Cortex of kidney (tissue), 1 donor: ENCODE results near the gene NHERF2.
"Not testable (repeated sequence)": the region's sequence is repeated elsewhere in the genome, so short reads cannot be mapped to it uniquely, and the experiment has no call there.

Source experiments
- DNase-seq: peaks from one replicate; lab custom pipeline; 2025; lab: John Stamatoyannopoulos, UW

The NHERF2 gene

DNA sequence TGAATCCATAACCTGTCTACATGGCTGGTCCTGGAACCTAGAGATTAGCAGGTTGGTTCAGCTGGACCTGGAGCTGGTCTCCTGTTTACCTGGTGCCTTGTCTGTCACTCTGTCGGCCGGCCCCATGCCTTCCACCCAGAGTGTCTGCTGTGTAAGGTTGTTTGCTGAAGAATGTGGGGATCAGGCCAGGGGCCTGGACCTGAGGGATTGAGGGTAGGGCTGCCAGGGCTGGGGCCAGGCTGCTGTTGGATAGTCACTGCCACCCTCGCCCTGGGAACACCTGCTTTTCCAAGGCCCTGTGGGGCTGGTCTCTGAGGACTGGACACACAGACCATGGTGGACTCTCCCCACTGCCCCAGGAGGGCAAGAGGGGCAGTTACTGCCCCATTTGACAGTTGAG, 1.4 kb downstream of the NHERF2 start:
- DNase-seq, result no peak

GRCh38 chr16:2028620-2029220, 2.0 kb downstream of the NHERF2 start:
- DNase-seq, result no peak

DNA sequence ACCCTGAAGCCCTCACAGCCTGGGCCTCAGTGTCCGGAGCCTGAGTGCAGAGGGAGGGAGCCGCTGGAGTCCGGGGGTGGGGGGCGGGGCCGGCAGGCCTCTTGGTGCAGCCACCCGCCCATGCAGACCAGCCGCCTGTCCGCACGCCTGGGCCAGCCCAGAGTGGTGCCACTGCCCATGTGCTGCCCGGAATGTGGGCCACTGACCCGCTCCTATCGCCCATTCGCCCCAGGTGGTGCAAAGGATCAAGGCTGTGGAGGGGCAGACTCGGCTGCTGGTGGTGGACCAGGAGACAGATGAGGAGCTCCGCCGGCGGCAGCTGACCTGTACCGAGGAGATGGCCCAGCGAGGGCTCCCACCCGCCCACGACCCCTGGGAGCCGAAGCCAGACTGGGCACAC, 2.6 kb downstream of the NHERF2 start:
- no peak for DNase-seq

DNA sequence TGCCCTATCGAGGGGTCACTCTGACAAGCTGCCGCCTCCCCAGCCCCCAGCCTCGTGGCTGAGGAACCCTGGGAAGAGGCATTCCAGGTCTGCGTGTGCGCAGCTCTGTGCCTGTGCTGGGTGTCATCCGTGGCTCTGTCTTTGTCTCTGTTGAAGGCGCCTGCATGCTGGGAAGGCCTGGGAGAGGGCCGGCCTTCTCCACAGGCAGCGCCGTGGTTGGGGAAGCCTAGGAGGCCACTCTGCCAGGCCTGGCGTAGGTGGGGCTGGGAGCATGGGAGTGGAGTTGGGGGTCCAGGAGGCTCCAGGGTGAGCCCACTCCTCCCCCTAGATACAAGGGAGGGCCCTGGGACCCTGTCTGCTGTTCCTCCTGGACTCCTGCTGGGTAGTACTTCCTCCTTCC, 3.3 kb downstream of the NHERF2 start:
- DNase-seq, result no peak

GRCh38 chr16:2031081-2031577, 4.4 kb downstream of the NHERF2 start:
- DNase-seq, result no peak

- DNase-seq, result no peak
Observed at GRCh38 chr16:2032285-2033056, 5.8 kb downstream of the NHERF2 start.

DNA sequence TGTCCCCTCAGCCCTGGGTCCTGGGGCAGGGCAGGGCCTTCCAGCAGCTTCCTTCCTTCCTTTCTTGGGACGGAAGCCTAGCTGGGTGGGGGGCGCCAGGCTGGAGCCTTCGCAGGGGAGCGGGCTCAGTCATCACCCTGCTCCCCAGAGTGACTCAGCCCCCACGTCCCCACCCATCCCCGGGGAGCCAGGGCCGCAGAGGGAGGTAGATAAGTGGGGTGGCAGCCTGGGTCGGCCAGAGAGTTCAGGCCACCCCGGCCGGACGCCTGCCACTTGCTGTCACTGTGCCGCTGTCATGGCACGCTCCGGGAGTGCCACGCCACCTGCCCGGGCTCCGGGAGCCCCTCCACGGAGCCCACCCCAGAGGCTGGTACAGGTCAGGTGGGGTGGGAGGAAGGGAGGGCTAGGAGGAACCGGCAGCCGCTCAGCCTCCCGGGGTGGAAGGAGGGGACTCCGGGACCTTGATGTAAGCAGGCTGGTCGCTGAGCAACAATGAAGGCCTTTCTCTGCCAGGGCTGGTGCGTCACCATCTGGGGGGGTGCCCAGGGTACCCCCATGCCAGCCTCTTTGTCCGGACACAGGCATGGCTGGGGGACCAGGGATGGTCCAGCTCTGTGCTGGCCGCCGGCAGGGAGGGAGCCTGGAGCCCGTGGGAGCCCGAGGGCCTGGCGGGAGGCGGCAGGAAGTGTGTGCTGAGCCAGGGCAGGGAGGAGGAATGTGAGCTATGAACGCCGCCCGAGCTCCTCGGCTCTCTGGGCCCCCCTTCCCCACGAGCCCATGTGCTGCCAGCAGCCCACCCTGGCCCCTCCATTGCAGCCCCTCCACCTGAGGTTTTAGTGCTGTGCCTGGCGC, 6.6 kb downstream of the NHERF2 start:
- DNase-seq, result no peak

DNA sequence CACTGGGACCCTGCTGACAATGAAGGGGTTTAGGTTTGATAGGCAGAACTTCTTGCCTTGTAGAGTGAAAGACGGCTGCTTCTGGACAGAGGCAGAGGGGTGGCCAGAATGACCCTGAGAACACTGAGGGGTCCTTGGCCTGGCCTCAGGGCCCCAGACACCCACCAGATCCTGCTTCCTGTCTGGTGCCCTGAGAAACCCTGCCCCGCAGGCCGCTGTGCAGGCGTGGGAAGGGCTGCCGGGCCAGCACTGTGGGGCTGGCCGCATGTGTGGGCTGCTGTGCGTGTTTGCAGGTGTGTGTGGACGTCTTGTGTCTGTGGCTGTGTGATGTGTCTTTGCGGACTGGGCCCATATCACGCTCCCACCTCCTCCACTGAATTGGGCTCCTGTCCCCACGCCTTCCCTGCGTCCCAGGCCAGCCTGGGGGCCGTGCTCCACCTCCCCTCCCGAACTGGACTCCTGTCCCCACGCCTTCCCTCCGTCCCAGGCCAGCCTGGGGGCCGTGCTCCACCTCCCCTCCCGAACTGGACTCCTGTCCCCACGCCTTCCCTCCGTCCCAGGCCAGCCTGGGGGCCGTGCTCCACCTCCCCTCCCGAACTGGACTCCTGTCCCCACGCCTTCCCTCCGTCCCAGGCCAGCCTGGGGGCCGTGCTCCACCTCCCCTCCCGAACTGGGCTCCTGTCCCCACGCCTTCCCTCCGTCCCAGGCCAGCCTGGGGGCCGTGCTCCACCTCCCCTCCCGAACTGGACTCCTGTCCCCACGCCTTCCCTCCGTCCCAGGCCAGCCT, 7.4 kb downstream of the NHERF2 start:
- DNase-seq, result not testable (repeated sequence)

DNA sequence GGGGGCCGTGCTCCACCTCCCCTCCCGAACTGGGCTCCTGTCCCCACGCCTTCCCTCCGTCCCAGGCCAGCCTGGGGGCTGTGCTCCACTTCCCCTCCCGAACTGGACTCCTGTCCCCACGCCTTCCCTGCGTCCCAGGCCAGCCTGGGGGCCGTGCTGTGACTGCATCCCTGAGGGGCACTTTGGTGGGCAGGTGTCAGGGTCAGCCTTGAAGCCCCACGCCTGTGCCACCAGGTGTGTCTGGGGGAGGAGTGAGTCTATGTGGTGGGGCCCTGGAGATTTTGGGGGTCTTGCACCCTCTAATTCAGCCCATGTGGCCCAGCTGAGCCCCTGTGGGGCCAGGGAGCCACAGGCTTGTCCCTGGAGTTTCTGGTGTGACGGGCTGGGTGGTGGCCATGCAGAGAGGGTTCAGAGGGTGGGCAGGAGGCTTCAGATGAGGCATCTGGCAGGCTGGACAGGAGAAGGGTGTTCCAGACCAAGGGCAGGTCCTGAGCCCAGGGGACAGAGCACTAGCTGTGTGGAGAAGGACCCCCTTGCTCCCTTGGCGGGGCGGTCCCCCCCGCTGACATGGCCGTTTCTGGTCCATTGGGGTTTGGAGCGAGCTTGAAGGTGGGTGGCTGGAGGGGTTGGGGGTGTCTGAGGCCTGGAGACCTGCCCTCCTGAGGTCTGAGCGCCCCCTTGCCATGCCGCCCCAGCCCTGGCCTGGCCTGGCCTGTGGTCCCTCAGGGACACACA, 8.2 kb downstream of the NHERF2 start:
- DNase-seq, result no peak

GRCh38 chr16:2035431-2036199, 8.9 kb downstream of the NHERF2 start:
- no peak for DNase-seq

DNA sequence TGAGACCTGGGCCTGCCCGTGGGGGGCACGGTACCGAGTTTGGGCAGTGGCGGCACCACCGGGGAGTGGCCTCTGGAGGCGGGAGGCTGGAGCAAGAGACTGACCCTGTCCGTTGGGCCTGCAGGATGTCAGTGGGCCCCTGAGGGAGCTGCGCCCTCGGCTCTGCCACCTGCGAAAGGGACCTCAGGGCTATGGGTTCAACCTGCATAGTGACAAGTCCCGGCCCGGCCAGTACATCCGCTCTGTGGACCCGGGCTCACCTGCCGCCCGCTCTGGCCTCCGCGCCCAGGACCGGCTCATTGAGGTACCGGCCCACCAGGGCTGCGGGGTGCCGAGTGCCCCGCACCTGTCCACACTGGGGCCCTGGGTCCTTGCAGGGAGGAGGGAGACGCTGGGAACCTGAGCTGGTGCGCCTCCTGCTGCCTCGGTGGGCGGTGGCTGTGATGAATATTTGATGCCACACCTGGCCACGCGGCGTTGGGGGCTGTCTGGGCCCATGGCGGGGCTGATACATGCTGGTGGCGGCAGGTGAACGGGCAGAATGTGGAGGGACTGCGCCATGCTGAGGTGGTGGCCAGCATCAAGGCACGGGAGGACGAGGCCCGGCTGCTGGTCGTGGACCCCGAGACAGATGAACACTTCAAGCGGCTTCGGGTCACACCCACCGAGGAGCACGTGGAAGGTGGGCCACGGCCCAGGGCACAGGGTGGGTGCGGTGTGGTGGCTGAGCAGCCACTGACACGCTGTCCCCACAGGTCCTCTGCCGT, 9.7 kb downstream of the NHERF2 start:
- DNase-seq, result no peak

DNA sequence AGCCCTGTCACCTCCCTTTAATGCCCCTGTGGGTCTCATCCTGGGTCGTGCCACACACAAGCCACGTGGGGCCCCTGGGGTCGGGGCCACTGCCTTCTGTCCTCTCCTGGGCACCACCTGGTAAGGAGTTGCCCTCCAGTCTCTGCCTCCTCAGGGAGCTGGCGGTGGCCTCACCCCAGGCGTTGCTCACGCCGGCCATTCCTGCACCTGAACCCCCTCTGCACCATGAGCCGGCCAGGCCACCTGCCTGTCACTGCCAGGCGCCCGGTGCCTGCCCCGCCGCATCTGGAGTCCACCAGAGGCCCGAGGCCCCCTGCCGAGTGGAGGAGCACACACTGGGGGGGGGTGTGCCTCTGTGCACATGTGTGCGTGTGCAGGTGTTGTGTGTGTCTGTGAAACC, 10.4 kb downstream of the NHERF2 start:
- DNase-seq, result no peak

GRCh38 chr16:2037647-2038381, 11.1 kb downstream of the NHERF2 start:
- DNase-seq, result no peak

GRCh38 chr16:2038382-2039231, 11.9 kb downstream of the NHERF2 start:
- no peak for DNase-seq

DNA sequence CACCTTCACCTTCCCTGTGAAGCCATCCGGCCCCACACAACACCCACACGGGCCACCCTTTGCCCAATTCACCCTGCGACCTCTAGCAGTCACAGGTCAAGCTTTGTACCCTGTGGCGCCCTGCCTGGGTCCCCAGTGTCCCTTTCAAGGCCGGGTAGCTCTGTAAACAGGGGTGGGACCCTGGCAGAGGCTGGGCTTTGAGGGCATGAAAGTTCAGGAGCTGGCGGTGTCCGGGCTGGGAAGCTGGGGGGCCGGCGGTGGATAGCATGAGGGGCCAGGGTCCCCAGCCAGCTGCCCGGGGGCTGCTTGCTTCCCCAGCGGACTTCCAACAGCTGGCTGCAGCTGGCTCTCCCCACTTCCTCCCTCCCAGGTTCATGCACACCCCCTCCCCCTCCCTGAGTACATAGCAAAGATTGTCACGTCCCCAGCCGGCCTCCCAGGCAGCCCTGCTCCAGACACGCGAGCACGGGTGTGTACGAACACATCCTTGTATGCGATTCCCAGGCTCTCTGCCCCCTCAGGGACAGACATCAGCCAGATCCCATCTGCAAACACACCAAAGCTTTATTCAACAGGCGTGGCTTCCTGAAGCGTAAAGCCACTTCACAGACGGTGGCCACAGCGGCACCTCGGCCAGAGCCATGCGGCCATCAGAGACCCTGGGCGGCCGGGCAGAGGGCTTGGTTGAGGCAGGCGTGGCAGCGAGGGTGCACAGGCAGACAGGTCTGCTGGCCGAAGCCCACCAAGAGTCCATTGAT, 12.8 kb downstream of the NHERF2 start:
- DNase-seq, result no peak

DNA sequence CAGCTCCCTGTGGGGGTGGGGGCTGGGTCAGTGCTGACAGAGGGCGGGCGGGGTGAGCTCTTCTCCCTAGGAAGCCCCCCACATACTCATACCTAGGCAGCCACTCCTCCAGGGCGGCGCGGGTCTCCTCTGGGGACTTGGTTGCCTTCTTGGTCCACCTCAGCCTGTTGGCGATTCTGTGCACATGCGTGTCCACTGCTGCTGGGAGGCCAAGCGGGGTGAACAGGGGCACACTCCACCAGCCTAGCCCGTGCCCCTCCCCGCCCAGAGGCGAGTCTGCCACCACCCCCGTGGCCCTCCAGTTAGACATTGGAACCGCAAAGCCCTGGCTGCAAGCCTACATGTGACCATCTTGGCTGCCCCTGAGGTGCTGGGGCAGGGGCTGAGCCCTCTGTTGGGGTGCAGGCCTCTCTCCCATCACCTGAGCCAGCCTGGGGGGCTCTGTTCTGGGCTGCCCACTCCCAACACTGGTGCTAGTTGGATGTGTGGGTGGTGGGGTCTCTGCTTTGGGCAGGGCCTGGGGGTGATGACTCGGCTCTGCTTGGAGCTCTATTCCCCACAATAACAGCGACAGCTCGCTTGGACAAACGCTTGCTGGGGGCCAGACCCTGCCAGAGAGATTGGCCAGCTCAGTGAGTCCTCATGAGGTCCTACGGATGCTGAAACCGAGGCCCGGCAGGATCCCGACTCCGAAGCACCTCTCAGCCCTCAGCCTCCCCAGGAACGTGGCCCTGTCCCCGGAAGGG, 13.5 kb downstream of the NHERF2 start:
- DNase-seq, result no peak
